ENCODE results near the gene GPR12.

Gene GPR12

DNA sequence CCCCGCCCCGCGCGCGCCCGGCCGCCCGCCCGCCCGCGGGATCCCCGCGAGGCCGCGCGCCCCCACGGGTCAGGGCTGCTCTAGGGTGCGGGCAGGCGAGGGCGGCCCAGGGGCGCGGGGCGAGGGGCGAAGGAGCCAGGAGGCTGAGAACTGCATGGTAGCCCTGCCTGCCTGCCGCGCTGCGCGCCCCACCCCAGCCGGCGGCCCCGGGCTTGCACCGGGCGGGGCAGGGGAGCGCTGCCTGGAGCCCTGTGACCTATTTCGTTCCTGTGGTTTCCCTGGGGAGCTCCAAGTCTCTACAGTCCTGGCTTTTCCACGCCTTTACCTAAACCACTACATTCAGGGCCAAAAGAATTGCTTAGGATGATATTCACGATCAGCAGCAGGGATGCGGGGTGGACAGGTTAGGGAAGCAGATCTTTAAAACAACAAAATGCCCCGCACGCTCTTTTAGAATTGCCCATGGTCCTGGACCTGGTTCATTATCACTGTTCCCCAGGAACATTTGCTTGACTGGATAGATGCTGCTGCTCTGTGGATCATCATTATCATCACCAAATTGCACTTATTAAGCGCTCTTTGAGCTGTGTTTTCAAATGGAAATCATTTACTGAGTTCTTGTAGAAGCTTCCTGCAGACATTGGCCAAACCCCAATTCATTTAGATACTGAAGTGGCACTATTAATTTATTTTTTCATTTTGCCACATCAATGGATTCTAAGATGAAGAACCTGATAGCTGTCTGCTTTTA, 421 bp upstream of the GPR12 start:
- no peak for DNase-seq (ENCODE audit: low read depth)
- no peak overlapping the region for H3K4me3 ChIP-seq (ENCODE audit: low read depth, low read length)
- TF ChIP-seq, protein P1, sequence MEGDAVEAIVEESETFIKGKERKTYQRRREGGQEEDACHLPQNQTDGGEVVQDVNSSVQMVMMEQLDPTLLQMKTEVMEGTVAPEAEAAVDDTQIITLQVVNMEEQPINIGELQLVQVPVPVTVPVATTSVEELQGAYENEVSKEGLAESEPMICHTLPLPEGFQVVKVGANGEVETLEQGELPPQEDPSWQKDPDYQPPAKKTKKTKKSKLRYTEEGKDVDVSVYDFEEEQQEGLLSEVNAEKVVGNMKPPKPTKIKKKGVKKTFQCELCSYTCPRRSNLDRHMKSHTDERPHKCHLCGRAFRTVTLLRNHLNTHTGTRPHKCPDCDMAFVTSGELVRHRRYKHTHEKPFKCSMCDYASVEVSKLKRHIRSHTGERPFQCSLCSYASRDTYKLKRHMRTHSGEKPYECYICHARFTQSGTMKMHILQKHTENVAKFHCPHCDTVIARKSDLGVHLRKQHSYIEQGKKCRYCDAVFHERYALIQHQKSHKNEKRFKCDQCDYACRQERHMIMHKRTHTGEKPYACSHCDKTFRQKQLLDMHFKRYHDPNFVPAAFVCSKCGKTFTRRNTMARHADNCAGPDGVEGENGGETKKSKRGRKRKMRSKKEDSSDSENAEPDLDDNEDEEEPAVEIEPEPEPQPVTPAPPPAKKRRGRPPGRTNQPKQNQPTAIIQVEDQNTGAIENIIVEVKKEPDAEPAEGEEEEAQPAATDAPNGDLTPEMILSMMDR (conservative IDR thresholded peaks at IDR 0.05; ENCODE audit: low read depth, low read length): no peak

DNA sequence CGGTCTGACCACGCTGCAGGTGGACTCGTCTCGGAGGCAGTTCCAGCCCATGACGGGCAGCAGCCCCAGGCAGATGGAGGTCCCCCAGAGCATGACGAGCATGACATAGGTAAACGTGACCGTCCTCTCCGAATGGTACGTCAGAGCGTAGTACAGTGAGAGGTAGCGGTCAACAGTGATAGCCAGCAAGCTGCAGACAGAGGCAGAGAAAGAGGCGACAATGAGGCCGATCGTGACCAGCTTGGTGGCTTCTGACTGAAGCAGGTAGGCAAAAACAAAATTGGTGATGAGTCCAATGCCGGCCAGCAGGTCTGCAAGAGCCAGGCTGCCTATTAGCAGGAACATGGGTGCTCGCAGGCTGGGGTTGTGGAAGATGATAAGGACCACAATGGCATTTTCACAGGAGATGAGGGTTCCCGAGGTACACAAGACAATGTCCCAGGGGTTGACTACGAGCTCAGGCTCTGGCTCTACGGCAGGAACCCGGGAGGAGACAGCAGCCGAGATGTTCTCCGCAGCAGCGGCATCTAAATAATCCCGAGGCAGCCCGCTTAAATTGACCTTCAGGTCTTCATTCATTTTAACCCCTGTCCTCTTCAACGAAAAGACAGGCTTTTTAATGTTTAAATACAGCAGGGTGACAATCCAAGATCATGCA, 1.2 kb downstream of the GPR12 start:
- no peak overlapping the region for H3K4me3 ChIP-seq (ENCODE audit: low read depth, low read length)
- TF ChIP-seq, protein P1 (conservative IDR thresholded peaks at IDR 0.05; ENCODE audit: low read depth, low read length): no peak
- no peak for DNase-seq (ENCODE audit: low read depth)

DNA sequence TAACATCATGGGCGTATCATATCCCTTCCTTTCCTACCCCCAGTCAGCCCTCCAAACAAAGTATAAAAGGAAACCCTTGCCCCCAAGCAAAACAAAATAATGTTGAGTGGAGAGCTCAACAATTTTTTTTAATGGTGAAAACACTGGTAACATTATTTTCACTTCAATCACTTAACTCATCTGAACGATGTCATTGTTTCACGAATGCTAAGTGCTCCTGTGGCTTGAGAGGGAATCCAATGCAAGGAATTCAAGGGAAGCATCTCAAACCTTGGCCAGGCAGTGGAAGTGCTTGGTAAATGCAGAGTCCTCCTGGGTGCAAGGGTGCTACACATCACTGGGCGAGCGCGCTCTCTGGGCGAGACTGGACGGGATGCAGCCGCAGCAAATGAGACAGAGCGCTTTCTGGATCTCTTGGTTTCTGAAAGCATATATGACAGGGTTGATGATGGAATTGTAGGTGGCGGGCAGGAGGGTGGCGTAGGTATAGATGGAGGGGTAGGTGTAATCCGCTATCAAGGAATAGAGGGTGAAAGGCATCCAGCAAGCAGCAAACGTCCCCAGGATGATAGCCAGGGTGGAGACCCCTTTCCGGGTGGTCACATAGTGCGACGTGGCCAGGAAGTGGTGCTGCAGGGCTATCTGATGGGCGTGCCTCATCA, 2.0 kb downstream of the GPR12 start:
- no peak for DNase-seq (ENCODE audit: low read depth)
- TF ChIP-seq, protein P1 (conservative IDR thresholded peaks at IDR 0.05; ENCODE audit: low read depth, low read length): no peak
- no peak overlapping the region for H3K4me3 ChIP-seq (ENCODE audit: low read depth, low read length)

DNA sequence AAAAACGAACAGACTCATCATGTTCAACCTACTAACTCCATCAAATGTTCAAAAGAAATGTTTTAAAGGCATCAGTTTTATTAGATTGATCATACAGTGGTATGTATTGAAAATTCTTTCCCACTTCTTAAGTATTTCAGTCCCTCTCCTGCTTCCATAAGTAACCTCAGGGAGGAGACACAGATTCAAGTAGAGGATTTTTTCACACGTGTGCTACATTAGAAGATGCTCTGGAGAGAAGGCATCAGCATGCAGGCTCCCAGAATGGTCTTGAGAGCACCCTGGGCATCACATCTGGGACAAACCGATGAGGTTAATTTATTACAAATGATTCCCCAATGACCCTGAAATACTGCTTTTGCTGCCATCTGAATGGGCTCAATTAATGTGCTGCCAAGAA, 3.6 kb downstream of the GPR12 start:
- TF ChIP-seq, protein P1 (conservative IDR thresholded peaks at IDR 0.05; ENCODE audit: low read depth, low read length): no peak
- no peak overlapping the region for H3K4me3 ChIP-seq (ENCODE audit: low read depth, low read length)
- DNase-seq (ENCODE audit: low read depth): no peak

DNA sequence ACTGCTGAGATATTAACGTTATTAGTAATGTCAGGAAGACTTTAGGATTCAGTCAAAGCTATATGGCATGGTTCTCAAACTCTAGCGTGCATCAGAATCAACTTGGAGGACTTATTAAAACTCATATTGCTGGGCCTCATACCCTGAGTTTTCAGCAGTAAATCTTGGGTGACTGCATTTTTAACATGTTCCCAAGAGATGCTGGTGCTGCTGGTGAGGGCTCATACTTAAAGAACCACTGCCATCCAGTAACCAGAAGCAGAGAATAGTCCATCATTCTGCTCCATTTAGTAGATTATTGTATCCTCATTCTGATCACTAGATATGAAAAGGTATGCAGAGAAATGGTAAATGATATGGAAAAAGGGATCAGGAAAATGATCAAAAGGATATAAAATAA, 7.9 kb downstream of the GPR12 start:
- TF ChIP-seq, protein P1 (conservative IDR thresholded peaks at IDR 0.05; ENCODE audit: low read depth, low read length): no peak
- no peak overlapping the region for H3K4me3 ChIP-seq (ENCODE audit: low read depth, low read length)
- DNase-seq (ENCODE audit: low read depth): no peak

DNA sequence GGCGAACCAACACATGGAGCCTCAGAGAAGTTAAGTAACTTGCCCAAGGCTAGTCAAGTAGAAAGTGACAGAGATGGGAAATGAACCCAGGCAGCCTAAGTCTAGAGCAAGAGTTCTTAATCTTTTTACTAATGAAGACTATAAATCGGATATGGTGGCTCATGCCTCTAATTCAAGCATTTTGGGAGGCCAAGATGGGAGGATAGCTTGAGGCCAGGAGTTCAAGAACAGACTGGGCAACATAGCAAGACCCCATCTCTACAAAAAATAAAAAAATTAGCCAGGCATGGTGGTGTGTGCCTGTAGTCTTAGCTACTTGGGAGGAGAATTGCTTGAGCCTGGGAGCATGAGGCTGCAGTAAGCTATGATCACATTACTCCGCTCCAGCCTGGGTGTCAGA, 10.7 kb downstream of the GPR12 start:
- no peak for DNase-seq (ENCODE audit: low read depth)
- no peak overlapping the region for H3K4me3 ChIP-seq (ENCODE audit: low read depth, low read length)
- TF ChIP-seq, protein P1 (conservative IDR thresholded peaks at IDR 0.05; ENCODE audit: low read depth, low read length): no peak
